HepG2 (cell line): Measurements from ENCODE around the gene ZNF22. TPM values are rescaled to one million over a fixed set of nuclear protein-coding genes. Genes with fewer than 3 reads are reported as not detected.
A peak's percentile ranks its signal among the peaks of the same experiment; 100 is the strongest.

Experiments used
- JUN ChIP-seq: sonication (generic); formaldehyde crosslinking; IDR thresholded peaks from 2 replicates; pipeline ENCODE4 v1.4.0; 2020; ENCODE audit warnings: mild to moderate bottlenecking, missing genetic modification reagents
- KLF13 ChIP-seq: sonication (generic); formaldehyde crosslinking; IDR thresholded peaks from 2 replicates; pipeline ENCODE4 v1.4.0; 2020; ENCODE audit warnings: mild to moderate bottlenecking, missing genetic modification reagents
- PHF5A ChIP-seq: IDR thresholded peaks from one replicate; pipeline ENCODE4 v1.6.1; 2018; ENCODE audit warnings: low read depth, missing genetic modification reagents; ENCODE audit not compliant: unreplicated experiment
- SMYD3 ChIP-seq: sonication (generic); formaldehyde crosslinking; IDR thresholded peaks from 2 replicates; pipeline ENCODE4 v1.8.1; 2023; ENCODE audit warnings: mild to moderate bottlenecking, missing genetic modification reagents
- ZNF121 ChIP-seq: sonication (generic); formaldehyde crosslinking; IDR thresholded peaks from 2 replicates; pipeline ENCODE4 v1.5.0; 2020; ENCODE audit warnings: mild to moderate bottlenecking, missing genetic modification reagents
- ZNF615 ChIP-seq: sonication (generic); formaldehyde crosslinking; IDR thresholded peaks from 2 replicates; pipeline ENCODE4 v1.5.0; 2020; ENCODE audit warnings: mild to moderate bottlenecking, missing genetic modification reagents, borderline replicate concordance
- polyA plus RNA-seq, 8 experiments: library from polyadenylated mRNA; depleted of rRNA in 3 of 8; stranded (reverse) in 7 of 8; unstranded in 1 of 8; fragments of >200 nt; fragmentation: Illumina TruSeq in 4 of 8; extraction: Trizol in 4 of 8; gene quantifications; 2 replicates each; pipeline versions ENCODE4 v1.2.1 to v1.2.3, GENCODE V29; 2011 to 2016; ENCODE audit warnings: low read depth in 4 of 8, missing spikeins in 1 of 8, mixed read lengths in 1 of 8; ENCODE audit not compliant: insufficient read depth in 1 of 8
- total RNA-seq, 5 experiments: library from RNA; depleted of rRNA; stranded (reverse); fragments of >200 nt; fragmentation: Illumina TruSeq; extraction: Trizol; gene quantifications; 2 replicates each; pipeline ENCODE4 v1.2.3, GENCODE V29; 2016; ENCODE audit warnings: low read depth in 1 of 5
- TF ChIP-seq, protein P1 (sequence below): sonication (generic); formaldehyde crosslinking; IDR thresholded peaks from 2 replicates; pipeline ENCODE4 v1.4.0; 2020; ENCODE audit warnings: missing genetic modification reagents, borderline replicate concordance
- TF ChIP-seq, protein P2 (sequence below): IDR thresholded peaks from 2 replicates; pipeline ENCODE4 v1.6.1; 2018; ENCODE audit warnings: missing genetic modification reagents
- TF ChIP-seq, protein P3 (sequence below): IDR thresholded peaks from 2 replicates; pipeline ENCODE4 v1.6.1; 2016; ENCODE audit warnings: missing compliant biosample characterization, missing genetic modification reagents, borderline replicate concordance
- TF ChIP-seq, protein P4 (sequence below): sonication (generic); formaldehyde crosslinking; IDR thresholded peaks from 2 replicates; pipeline ENCODE4 v1.4.0; 2020; ENCODE audit warnings: missing genetic modification reagents, mild to moderate bottlenecking, borderline replicate concordance
- TF ChIP-seq, protein P5 (sequence below): sonication (generic); formaldehyde crosslinking; IDR thresholded peaks from one replicate; pipeline ENCODE4 v1.5.1; 2020; ENCODE audit warnings: mild to moderate bottlenecking, missing genetic modification reagents; ENCODE audit errors: not compliant biosample characterization

Gene ZNF22
- total and polyA plus RNA-seq, 2 of the 13 experiments (the other 11 are each of a cell fraction or from before 2014, with no cell fraction given) = 0.40 to 1.3 TPM

DNA sequence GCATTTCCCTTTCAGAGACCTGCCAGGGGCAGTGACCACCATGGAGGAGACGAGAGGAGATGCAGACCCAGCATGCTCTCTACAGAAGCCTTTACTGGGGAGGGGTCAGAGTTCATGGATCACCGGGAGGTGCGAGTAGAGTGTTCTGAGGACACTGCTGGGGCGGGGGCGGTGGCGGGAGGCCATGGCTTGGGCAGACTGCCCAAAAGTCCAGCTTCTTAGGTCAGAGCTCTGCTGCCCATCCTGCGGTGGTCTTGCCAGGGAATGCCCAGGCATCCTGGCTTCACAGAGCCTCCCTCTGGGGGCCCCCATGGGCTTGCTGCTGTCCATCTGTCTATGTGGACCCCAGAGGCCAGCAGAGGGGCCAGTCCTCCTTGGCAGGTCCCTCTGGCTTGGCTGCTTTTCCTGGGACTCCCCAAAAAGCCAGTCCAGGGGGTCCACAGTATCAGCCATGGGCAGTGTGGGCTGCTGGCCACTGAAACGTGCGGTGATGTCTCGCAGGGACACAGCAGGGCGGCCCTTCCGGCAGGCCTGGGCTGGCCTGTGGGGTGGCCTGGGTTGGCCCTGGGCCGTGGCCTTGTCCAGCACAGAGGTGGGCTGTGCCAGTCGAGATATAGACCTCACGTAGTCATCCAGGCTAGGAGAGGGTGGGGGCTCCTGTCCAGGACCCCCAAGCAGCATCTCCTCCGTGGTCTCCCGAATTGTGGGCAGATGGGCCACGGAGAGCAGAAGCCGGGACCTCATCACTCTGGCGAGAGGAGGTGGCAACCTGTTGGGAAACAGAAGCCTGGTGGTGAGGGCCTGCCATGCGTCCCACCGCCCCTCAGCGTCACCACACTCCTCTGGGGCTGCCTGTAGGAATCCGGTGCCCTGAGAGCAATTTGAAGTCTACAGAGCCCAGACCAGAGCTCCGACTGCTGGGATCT, 23.2 kb upstream of the ZNF22 start (continued):
- TF ChIP-seq, protein P1, sequence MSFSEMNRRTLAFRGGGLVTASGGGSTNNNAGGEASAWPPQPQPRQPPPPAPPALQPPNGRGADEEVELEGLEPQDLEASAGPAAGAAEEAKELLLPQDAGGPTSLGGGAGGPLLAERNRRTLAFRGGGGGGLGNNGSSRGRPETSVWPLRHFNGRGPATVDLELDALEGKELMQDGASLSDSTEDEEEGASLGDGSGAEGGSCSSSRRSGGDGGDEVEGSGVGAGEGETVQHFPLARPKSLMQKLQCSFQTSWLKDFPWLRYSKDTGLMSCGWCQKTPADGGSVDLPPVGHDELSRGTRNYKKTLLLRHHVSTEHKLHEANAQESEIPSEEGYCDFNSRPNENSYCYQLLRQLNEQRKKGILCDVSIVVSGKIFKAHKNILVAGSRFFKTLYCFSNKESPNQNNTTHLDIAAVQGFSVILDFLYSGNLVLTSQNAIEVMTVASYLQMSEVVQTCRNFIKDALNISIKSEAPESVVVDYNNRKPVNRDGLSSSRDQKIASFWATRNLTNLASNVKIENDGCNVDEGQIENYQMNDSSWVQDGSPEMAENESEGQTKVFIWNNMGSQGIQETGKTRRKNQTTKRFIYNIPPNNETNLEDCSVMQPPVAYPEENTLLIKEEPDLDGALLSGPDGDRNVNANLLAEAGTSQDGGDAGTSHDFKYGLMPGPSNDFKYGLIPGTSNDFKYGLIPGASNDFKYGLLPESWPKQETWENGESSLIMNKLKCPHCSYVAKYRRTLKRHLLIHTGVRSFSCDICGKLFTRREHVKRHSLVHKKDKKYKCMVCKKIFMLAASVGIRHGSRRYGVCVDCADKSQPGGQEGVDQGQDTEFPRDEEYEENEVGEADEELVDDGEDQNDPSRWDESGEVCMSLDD (CRISPR knock-in tag) = no peak
- TF ChIP-seq, protein P2, sequence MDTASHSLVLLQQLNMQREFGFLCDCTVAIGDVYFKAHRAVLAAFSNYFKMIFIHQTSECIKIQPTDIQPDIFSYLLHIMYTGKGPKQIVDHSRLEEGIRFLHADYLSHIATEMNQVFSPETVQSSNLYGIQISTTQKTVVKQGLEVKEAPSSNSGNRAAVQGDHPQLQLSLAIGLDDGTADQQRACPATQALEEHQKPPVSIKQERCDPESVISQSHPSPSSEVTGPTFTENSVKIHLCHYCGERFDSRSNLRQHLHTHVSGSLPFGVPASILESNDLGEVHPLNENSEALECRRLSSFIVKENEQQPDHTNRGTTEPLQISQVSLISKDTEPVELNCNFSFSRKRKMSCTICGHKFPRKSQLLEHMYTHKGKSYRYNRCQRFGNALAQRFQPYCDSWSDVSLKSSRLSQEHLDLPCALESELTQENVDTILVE (CRISPR knock-in tag) = no peak; the same call in 1 of the 2 replicates
- TF ChIP-seq JUN (CRISPR knock-in tag) = no peak
- TF ChIP-seq, protein P3, sequence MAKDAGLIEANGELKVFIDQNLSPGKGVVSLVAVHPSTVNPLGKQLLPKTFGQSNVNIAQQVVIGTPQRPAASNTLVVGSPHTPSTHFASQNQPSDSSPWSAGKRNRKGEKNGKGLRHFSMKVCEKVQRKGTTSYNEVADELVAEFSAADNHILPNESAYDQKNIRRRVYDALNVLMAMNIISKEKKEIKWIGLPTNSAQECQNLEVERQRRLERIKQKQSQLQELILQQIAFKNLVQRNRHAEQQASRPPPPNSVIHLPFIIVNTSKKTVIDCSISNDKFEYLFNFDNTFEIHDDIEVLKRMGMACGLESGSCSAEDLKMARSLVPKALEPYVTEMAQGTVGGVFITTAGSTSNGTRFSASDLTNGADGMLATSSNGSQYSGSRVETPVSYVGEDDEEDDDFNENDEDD = no peak
- TF ChIP-seq ZNF615 (CRISPR knock-in tag) = peak; percentile 83; the same call in 1 of the 2 replicates
- TF ChIP-seq KLF13 (CRISPR knock-in tag) = no peak
- TF ChIP-seq SMYD3 (CRISPR knock-in tag) = no peak; the same call in 1 of the 2 replicates
- peak; percentile 82 for TF ChIP-seq PHF5A (CRISPR knock-in tag)
- TF ChIP-seq, protein P4, sequence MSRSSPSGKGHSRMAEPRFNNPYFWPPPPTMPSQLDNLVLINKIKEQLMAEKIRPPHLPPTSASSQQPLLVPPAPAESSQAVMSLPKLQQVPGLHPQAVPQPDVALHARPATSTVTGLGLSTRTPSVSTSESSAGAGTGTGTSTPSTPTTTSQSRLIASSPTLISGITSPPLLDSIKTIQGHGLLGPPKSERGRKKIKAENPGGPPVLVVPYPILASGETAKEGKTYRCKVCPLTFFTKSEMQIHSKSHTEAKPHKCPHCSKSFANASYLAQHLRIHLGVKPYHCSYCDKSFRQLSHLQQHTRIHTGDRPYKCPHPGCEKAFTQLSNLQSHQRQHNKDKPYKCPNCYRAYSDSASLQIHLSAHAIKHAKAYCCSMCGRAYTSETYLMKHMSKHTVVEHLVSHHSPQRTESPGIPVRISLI (CRISPR knock-in tag) = no peak
- TF ChIP-seq, protein P5, sequence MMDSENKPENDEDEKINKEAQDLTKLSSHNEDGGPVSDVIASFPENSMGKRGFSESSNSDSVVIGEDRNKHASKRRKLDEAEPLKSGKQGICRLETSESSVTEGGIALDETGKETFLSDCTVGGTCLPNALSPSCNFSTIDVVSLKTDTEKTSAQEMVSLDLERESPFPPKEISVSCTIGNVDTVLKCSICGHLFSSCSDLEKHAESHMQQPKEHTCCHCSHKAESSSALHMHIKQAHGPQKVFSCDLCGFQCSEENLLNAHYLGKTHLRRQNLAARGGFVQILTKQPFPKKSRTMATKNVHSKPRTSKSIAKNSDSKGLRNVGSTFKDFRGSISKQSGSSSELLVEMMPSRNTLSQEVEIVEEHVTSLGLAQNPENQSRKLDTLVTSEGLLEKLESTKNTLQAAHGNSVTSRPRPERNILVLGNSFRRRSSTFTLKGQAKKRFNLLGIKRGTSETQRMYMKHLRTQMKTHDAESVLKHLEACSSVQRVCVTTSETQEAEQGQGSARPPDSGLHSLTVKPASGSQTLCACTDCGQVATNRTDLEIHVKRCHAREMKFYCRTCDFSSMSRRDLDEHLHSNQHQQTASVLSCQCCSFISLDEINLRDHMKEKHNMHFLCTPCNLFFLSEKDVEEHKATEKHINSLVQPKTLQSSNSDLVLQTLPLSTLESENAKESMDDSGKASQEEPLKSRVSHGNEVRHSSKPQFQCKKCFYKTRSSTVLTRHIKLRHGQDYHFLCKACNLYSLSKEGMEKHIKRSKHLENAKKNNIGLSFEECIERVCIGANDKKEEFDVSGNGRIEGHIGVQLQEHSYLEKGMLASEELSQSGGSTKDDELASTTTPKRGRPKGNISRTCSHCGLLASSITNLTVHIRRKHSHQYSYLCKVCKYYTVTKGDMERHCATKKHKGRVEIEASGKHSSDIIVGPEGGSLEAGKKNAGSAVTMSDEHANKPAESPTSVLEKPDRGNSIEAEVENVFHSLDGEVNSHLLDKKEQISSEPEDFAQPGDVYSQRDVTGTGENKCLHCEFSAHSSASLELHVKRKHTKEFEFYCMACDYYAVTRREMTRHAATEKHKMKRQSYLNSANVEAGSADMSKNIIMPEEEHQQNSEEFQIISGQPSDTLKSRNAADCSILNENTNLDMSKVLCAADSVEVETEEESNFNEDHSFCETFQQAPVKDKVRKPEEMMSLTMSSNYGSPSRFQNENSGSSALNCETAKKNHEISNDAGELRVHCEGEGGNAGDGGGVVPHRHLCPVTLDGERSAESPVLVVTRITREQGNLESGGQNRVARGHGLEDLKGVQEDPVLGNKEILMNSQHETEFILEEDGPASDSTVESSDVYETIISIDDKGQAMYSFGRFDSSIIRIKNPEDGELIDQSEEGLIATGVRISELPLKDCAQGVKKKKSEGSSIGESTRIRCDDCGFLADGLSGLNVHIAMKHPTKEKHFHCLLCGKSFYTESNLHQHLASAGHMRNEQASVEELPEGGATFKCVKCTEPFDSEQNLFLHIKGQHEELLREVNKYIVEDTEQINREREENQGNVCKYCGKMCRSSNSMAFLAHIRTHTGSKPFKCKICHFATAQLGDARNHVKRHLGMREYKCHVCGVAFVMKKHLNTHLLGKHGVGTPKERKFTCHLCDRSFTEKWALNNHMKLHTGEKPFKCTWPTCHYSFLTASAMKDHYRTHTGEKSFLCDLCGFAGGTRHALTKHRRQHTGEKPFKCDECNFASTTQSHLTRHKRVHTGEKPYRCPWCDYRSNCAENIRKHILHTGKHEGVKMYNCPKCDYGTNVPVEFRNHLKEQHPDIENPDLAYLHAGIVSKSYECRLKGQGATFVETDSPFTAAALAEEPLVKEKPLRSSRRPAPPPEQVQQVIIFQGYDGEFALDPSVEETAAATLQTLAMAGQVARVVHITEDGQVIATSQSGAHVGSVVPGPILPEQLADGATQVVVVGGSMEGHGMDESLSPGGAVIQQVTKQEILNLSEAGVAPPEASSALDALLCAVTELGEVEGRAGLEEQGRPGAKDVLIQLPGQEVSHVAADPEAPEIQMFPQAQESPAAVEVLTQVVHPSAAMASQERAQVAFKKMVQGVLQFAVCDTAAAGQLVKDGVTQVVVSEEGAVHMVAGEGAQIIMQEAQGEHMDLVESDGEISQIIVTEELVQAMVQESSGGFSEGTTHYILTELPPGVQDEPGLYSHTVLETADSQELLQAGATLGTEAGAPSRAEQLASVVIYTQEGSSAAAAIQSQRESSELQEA (CRISPR knock-in tag) = peak; percentile 22
- TF ChIP-seq ZNF121 (CRISPR knock-in tag) = 0 out of 2 replicates have a peak, but pooled peaks have one; percentile 12
